NCI-H1417 (cell line): Measurements from ENCODE around the gene TEX29.

Experiments used
- DNase-seq, 3 experiments: peaks; one replicate each; lab custom pipeline; 2025; lab: John Stamatoyannopoulos, UW

The TEX29 gene

DNA sequence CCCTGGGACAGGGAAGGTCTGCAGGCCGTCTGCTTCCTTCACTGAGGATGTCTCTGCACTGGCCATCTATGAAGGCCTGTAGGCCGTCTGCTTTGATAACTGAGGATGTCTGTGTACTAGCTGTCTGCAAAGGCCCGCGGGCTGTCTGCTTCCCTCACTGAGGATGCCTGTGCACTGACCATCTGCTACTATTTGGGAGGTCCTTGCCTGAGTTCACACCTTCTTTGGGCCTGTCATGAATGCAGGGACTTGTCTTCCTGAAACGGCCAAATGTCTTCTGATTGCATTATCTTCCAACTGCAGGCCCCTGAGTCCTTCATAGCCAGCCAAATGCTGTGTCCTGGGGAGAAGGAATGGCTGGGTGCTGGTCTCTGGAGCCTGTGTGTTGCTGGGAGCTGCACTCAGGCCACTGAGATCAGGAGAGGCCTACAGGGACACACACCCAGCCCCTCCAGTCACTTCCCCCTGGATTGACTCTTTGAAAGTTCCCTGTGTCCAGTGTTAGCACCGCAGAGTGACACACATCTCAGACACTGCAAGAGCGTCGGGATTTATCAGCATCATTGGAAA, 72.9 kb downstream of the TEX29 start:
- DNase-seq: no peak
